Mesendoderm (in vitro differentiated cells): ENCODE results near the gene OR52B2.

Source experiments
- DNase-seq: peaks from one replicate; pipeline ENCODE4 v3.0.0; 2013
- H2AK5ac ChIP-seq: 2 replicates; pipeline ENCODE4 v1.6.1; 2013; ENCODE audit warnings: low read length, inconsistent platforms
- H2BK120ac ChIP-seq: 2 replicates; pipeline ENCODE4 v1.6.1; 2013; ENCODE audit warnings: low read depth, mild to moderate bottlenecking, low read length, moderate library complexity, mixed read lengths
- H2BK15ac ChIP-seq: replicated peaks from 2 replicates; pipeline ENCODE4 v1.6.1; 2013; ENCODE audit warnings: low read depth, mild to moderate bottlenecking, moderate library complexity
- H2BK5ac ChIP-seq: 2 replicates; pipeline ENCODE4 v1.6.1; 2013; ENCODE audit warnings: low read length, inconsistent platforms
- H3K18ac ChIP-seq: 2 replicates; pipeline ENCODE4 v1.6.1; 2013; ENCODE audit warnings: mild to moderate bottlenecking, low read length, mixed read lengths
- H3K23ac ChIP-seq: one replicate; pipeline ENCODE4 v1.6.1; 2013; ENCODE audit warnings: low read length
- H3K27ac ChIP-seq: 2 replicates; pipeline ENCODE4 v1.5.1; 2013; ENCODE audit warnings: low read depth, mild to moderate bottlenecking, inconsistent platforms, low read length, moderate library complexity
- H3K27me3 ChIP-seq: 2 replicates; pipeline ENCODE4 v1.6.1; 2013; ENCODE audit warnings: low read length, control low read depth, mild to moderate bottlenecking, inconsistent platforms; ENCODE audit not compliant: insufficient read depth, poor library complexity
- H3K36me3 ChIP-seq: 2 replicates; pipeline ENCODE4 v1.6.1; 2013; ENCODE audit warnings: low read length, inconsistent platforms; ENCODE audit not compliant: control insufficient read depth, insufficient read depth
- H3K4ac ChIP-seq: one replicate; pipeline ENCODE4 v1.6.1; 2013; ENCODE audit warnings: low read depth, mild to moderate bottlenecking, low read length, moderate library complexity
- H3K4me1 ChIP-seq: 2 replicates; pipeline ENCODE4 v1.6.1; 2013; ENCODE audit warnings: low read depth, low read length, inconsistent platforms; ENCODE audit not compliant: control insufficient read depth
- H3K4me2 ChIP-seq: 2 replicates; pipeline ENCODE4 v1.6.1; 2013; ENCODE audit warnings: low read length
- H3K4me3 ChIP-seq: 2 replicates; pipeline ENCODE4 v1.5.1; 2013; ENCODE audit warnings: mild to moderate bottlenecking, low read length
- H3K56ac ChIP-seq: one replicate; pipeline ENCODE4 v1.6.1; 2013; ENCODE audit warnings: low read length
- H3K79me1 ChIP-seq: 2 replicates; pipeline ENCODE4 v1.6.1; 2013; ENCODE audit warnings: low read length, inconsistent platforms
- H3K79me2 ChIP-seq: 2 replicates; pipeline ENCODE4 v1.6.1; 2013; ENCODE audit warnings: mild to moderate bottlenecking, low read length; ENCODE audit not compliant: control insufficient read depth, insufficient read depth
- H3K9ac ChIP-seq: 2 replicates; pipeline ENCODE4 v1.6.1; 2013; ENCODE audit warnings: low read length, inconsistent platforms
- H4K5ac ChIP-seq: one replicate; pipeline ENCODE4 v1.6.1; 2013; ENCODE audit warnings: low read length
- H4K8ac ChIP-seq: one replicate; pipeline ENCODE4 v1.6.1; 2013; ENCODE audit warnings: low read depth, mild to moderate bottlenecking, control low read depth, low read length, moderate library complexity
- WGBS: extraction: QIAGEN DNeasy Blood & Tissue Kit; methylation state at CpG from one replicate; pipeline ENCODE4 v1.1.7; 2013; ENCODE audit warnings: low lambda C conversion rate, missing lambda C conversion rate; ENCODE audit not compliant: insufficient coverage; ENCODE audit errors: extremely low coverage; 5-methylcytosine and 5-hydroxymethylcytosine counted together

OR52B2 gene

GRCh38 chr11:6201481-6201880, 31.4 kb upstream of the OR52B2 start:
- H3K79me2 ChIP-seq = no peaks in the 10 kb centered on the region
- no peak overlapping the region for H3K27ac ChIP-seq
- WGBS = no CpG with 5 or more reads among the region's 2 CpGs
- no peak overlapping the region for H2AK5ac ChIP-seq
- H2BK120ac ChIP-seq = no peak overlapping the region
- H3K4me3 ChIP-seq = no peak overlapping the region
- DNase-seq = no peak
- H2BK15ac ChIP-seq = no peak overlapping the region
- no peak overlapping the region for H4K8ac ChIP-seq
- no peaks in the 10 kb centered on the region for H3K27me3 ChIP-seq
- H3K4me1 ChIP-seq = no peaks in the 10 kb centered on the region
- H3K23ac ChIP-seq = no peak overlapping the region
- no peaks in the 10 kb centered on the region for H3K79me1 ChIP-seq
- H3K4me2 ChIP-seq = no peak overlapping the region
- H3K9ac ChIP-seq = no peak overlapping the region
- no peak overlapping the region for H3K4ac ChIP-seq
- no peak overlapping the region for H3K56ac ChIP-seq
- H4K5ac ChIP-seq = no peak overlapping the region
- no peak overlapping the region for H3K18ac ChIP-seq
- no peaks in the 10 kb centered on the region for H3K36me3 ChIP-seq
- H2BK5ac ChIP-seq = no peak overlapping the region

GRCh38 chr11:6200975-6201374, 30.8 kb upstream of the OR52B2 start:
- Histone ChIP-seq H2BK5ac (no peak overlapping the region), H3K4me3 (no peak overlapping the region), H4K8ac (no peak overlapping the region), H3K4ac (no peak overlapping the region), H2AK5ac (no peak overlapping the region), H2BK120ac (no peak overlapping the region), H3K23ac (no peak overlapping the region), H3K79me1 (no peaks in the 10 kb centered on the region), H3K4me1 (no peaks in the 10 kb centered on the region), H3K56ac (no peak overlapping the region), H2BK15ac (no peak overlapping the region), H3K4me2 (no peak overlapping the region), H3K27me3 (no peaks in the 10 kb centered on the region), H3K18ac (no peak overlapping the region), H3K79me2 (no peaks in the 10 kb centered on the region), H3K36me3 (no peaks in the 10 kb centered on the region), H3K27ac (no peak overlapping the region), H4K5ac (no peak overlapping the region), H3K9ac (no peak overlapping the region)
- no CpG with 5 or more reads among the region's 4 CpGs for WGBS
- no peak for DNase-seq

GRCh38 chr11:6199174-6199810, 29.2 kb upstream of the OR52B2 start, which contains the start of gene OR52W1:
TSS of gene OR52W1 (plus strand) at chr11:6199224. CDS start at chr11:6199224, 0 bp downstream.
- Histone ChIP-seq H2BK15ac (no peak within 1 kb of the TSS), H3K56ac (no peak within 1 kb of the TSS), H3K4me1 (no peaks in the 10 kb centered on the region), H3K36me3 (no peaks in the 10 kb centered on the region), H3K4ac (no peak within 1 kb of the TSS), H3K23ac (no peak within 1 kb of the TSS), H3K4me2 (no peak within 1 kb of the TSS), H3K79me1 (no peaks in the 10 kb centered on the region), H3K18ac (no peak within 1 kb of the TSS), H3K79me2 (no peaks in the 10 kb centered on the region), H2BK120ac (no peak within 1 kb of the TSS), H4K8ac (no peak within 1 kb of the TSS), H2BK5ac (no peak within 1 kb of the TSS), H3K4me3 (no peak within 1 kb of the TSS), H2AK5ac (no peak within 1 kb of the TSS), H3K27ac (no peak within 1 kb of the TSS), H4K5ac (no peak within 1 kb of the TSS), H3K27me3 (no peaks in the 10 kb centered on the region), H3K9ac (no peak within 1 kb of the TSS)
- WGBS = no CpG with 5 or more reads among the region's 5 CpGs
- DNase-seq = no peak

- no peak overlapping the region for H3K4ac ChIP-seq
- DNase-seq = no peak
These were observed 27.5 kb upstream of the OR52B2 start for GRCh38 chr11:6197466-6198200.

GRCh38 chr11:6196396-6196795, 26.3 kb upstream of the OR52B2 start:
- Histone ChIP-seq H3K4me2 (no peak overlapping the region), H2AK5ac (no peak overlapping the region), H3K27ac (no peak overlapping the region), H4K5ac (no peak overlapping the region), H3K4ac (no peak overlapping the region), H3K9ac (no peak overlapping the region), H2BK15ac (no peak overlapping the region), H3K18ac (no peak overlapping the region), H3K79me2 (no peaks in the 10 kb centered on the region), H3K4me1 (peaks cover 2% of the 10 kb centered on the region), H3K27me3 (no peaks in the 10 kb centered on the region), H3K36me3 (no peaks in the 10 kb centered on the region), H2BK5ac (no peak overlapping the region), H3K23ac (no peak overlapping the region), H4K8ac (no peak overlapping the region), H2BK120ac (no peak overlapping the region), H3K79me1 (no peaks in the 10 kb centered on the region), H3K56ac (no peak overlapping the region), H3K4me3 (no peak overlapping the region)
- no CpG with 5 or more reads among the region's 4 CpGs for WGBS
- no peak for DNase-seq

More at GRCh38 chr11:6197466-6198200, 27.5 kb upstream of the OR52B2 start:
- no peak overlapping the region for H3K18ac ChIP-seq
- no CpG with 5 or more reads among the region's 4 CpGs for WGBS
- no peak overlapping the region for H3K9ac ChIP-seq
- H3K79me1 ChIP-seq = no peaks in the 10 kb centered on the region
- H3K23ac ChIP-seq = no peak overlapping the region
- H3K27me3 ChIP-seq = no peaks in the 10 kb centered on the region
- no peak overlapping the region for H4K5ac ChIP-seq
- no peak overlapping the region for H2BK120ac ChIP-seq
- no peak overlapping the region for H2BK5ac ChIP-seq
- no peak overlapping the region for H3K56ac ChIP-seq
- H3K4me2 ChIP-seq = no peak overlapping the region
- peaks cover 2% of the 10 kb centered on the region for H3K4me1 ChIP-seq
- no peak overlapping the region for H3K4me3 ChIP-seq
- H2AK5ac ChIP-seq = no peak overlapping the region
- no peaks in the 10 kb centered on the region for H3K79me2 ChIP-seq
- H2BK15ac ChIP-seq = no peak overlapping the region
- no peak overlapping the region for H4K8ac ChIP-seq
- no peaks in the 10 kb centered on the region for H3K36me3 ChIP-seq
- no peak overlapping the region for H3K27ac ChIP-seq
